Activated naive CD4-positive, alpha-beta T cell treated with anti-CD3 and anti-CD28 coated beads for 36 hours (primary cell): ENCODE results near the gene TRIM2. TPM values are rescaled to one million over a fixed set of nuclear protein-coding genes. Genes with fewer than 3 reads are reported as not detected.

Source experiments
- CTCF ChIA-PET: fragments of 350-600 bp; sonication (Branson Sonifier 250); formaldehyde crosslinking; loops from one replicate; lab custom pipeline; 2021; ENCODE audit warnings: antibody characterized with exemption; lab: Charles Lee
- DNase-seq: peaks from one replicate; pipeline ENCODE4 v3.0.0-alpha.2; 2020
- H3K27ac Mint-ChIP-seq: one replicate; pipeline ENCODE4 v1.8.0; 2021; ENCODE audit warnings: mild to moderate bottlenecking, mixed read lengths
- H3K27me3 Mint-ChIP-seq: one replicate; pipeline ENCODE4 v1.8.0; 2021; ENCODE audit warnings: low read depth, mixed read lengths
- H3K36me3 Mint-ChIP-seq: one replicate; pipeline ENCODE4 v1.8.0; 2021; ENCODE audit warnings: low read depth, mixed read lengths
- H3K4me1 Mint-ChIP-seq: one replicate; pipeline ENCODE4 v1.8.0; 2021; ENCODE audit warnings: low read depth, mixed read lengths
- H3K4me3 Mint-ChIP-seq: one replicate; pipeline ENCODE4 v1.8.0; 2021; ENCODE audit warnings: mild to moderate bottlenecking, moderate library complexity, mixed read lengths
- H3K9me3 Mint-ChIP-seq: one replicate; pipeline ENCODE4 v1.8.0; 2021; ENCODE audit warnings: mixed read lengths
- intact Hi-C: fragments of 100-400 bp; cut with micrococcal nuclease; formaldehyde crosslinking; loops from one replicate; pipeline ENCODE4 v1.15.1; 2023
- total RNA-seq, 2 experiments: library from RNA; stranded (reverse); gene quantifications; one replicate each; pipeline ENCODE4 v1.2.3, GENCODE V29; 2021

Gene TRIM2
- total RNA-seq, 2 experiments from 2014 or later: 3.8 to 4.2 TPM

GRCh38 chr4:153170407-153170806, 33.8 kb upstream of the TRIM2 start:
- no peaks in the 10 kb centered on the region for H3K36me3 Mint-ChIP-seq
- no peak overlapping the region for H3K27ac Mint-ChIP-seq
- no peak overlapping the region for H3K4me3 Mint-ChIP-seq
- H3K27me3 Mint-ChIP-seq: no peaks in the 10 kb centered on the region
- H3K4me1 Mint-ChIP-seq: no peaks in the 10 kb centered on the region
- no peak for DNase-seq
- CTCF ChIA-PET: interaction anchor here (0.9 to 1.6 kb wide), 3 partner anchors 11 to 580 kb away, joined by 3 to 6 read pairs (median 3); no protein-coding TSS in a partner anchor
- intact Hi-C loops: no loop called here
- H3K9me3 Mint-ChIP-seq: no peaks in the 10 kb centered on the region

- CTCF ChIA-PET: no interaction called here
- Mint-ChIP-seq H3K9me3 (no peaks in the 10 kb centered on the region), H3K27ac (no peak overlapping the region), H3K36me3 (no peaks in the 10 kb centered on the region), H3K27me3 (no peaks in the 10 kb centered on the region), H3K4me3 (no peak overlapping the region), H3K4me1 (no peaks in the 10 kb centered on the region)
- intact Hi-C loops: loop anchor here (1.0 kb wide), 1 partner anchor 491 kb away; no protein-coding TSS in a partner anchor
- DNase-seq: no peak
These were observed 29.2 kb upstream of the TRIM2 start for GRCh38 chr4:153174821-153175567.

GRCh38 chr4:153176938-153177337, 27.3 kb upstream of the TRIM2 start:
- no peaks in the 10 kb centered on the region for H3K36me3 Mint-ChIP-seq
- CTCF ChIA-PET: interaction anchor here (0.9 kb wide), 2 partner anchors 17 to 89 kb away, joined by 3 to 5 read pairs; no protein-coding TSS in a partner anchor
- intact Hi-C loops: no loop called here

GRCh38 chr4:153177841-153178240, 26.4 kb upstream of the TRIM2 start:
- H3K9me3 Mint-ChIP-seq: no peaks in the 10 kb centered on the region
- intact Hi-C loops: no loop called here
- DNase-seq: no peak
- H3K4me1 Mint-ChIP-seq: no peaks in the 10 kb centered on the region
- no peak overlapping the region for H3K27ac Mint-ChIP-seq
- H3K27me3 Mint-ChIP-seq: no peaks in the 10 kb centered on the region
- H3K36me3 Mint-ChIP-seq: no peaks in the 10 kb centered on the region
- CTCF ChIA-PET: no interaction called here
- no peak overlapping the region for H3K4me3 Mint-ChIP-seq

More at GRCh38 chr4:153176938-153177337, 27.3 kb upstream of the TRIM2 start:
- DNase-seq: no peak
- no peak overlapping the region for H3K4me3 Mint-ChIP-seq
- H3K9me3 Mint-ChIP-seq: no peaks in the 10 kb centered on the region
- no peaks in the 10 kb centered on the region for H3K27me3 Mint-ChIP-seq
- no peaks in the 10 kb centered on the region for H3K4me1 Mint-ChIP-seq
- H3K27ac Mint-ChIP-seq: no peak overlapping the region

- H3K27me3 Mint-ChIP-seq: no peaks in the 10 kb centered on the region
- H3K27ac Mint-ChIP-seq: no peak overlapping the region
- H3K36me3 Mint-ChIP-seq: no peaks in the 10 kb centered on the region
- H3K4me1 Mint-ChIP-seq: no peaks in the 10 kb centered on the region
- intact Hi-C loops: no loop called here
- no peak overlapping the region for H3K4me3 Mint-ChIP-seq
- H3K9me3 Mint-ChIP-seq: no peaks in the 10 kb centered on the region
- DNase-seq: no peak
- CTCF ChIA-PET: interaction anchor here (1.2 kb wide), 1 partner anchor 139 kb away, joined by 3 read pairs; no protein-coding TSS in a partner anchor
These were observed 25.1 kb upstream of the TRIM2 start for GRCh38 chr4:153179100-153179499.

- no peaks in the 10 kb centered on the region for H3K4me1 Mint-ChIP-seq
- H3K4me3 Mint-ChIP-seq: no peak overlapping the region
- DNase-seq: no peak
- CTCF ChIA-PET: interaction anchor here (0.5 to 1.6 kb wide), 2 partner anchors 16 to 20 kb away, joined by 3 read pairs; no protein-coding TSS in a partner anchor
- H3K9me3 Mint-ChIP-seq: no peaks in the 10 kb centered on the region
- H3K36me3 Mint-ChIP-seq: no peaks in the 10 kb centered on the region
- H3K27me3 Mint-ChIP-seq: no peaks in the 10 kb centered on the region
- intact Hi-C loops: no loop called here
- H3K27ac Mint-ChIP-seq: no peak overlapping the region
These were observed 22.9 kb upstream of the TRIM2 start for GRCh38 chr4:153181293-153181692.

- intact Hi-C loops: no loop called here
- Mint-ChIP-seq H3K36me3 (no peaks in the 10 kb centered on the region), H3K9me3 (no peaks in the 10 kb centered on the region), H3K27ac (no peak overlapping the region), H3K27me3 (no peaks in the 10 kb centered on the region), H3K4me1 (no peaks in the 10 kb centered on the region), H3K4me3 (no peak overlapping the region)
- CTCF ChIA-PET: interaction anchor here (0.5 to 1.6 kb wide), 2 partner anchors 15 to 20 kb away, joined by 3 read pairs; no protein-coding TSS in a partner anchor
- no peak for DNase-seq
These were observed 22.5 kb upstream of the TRIM2 start for GRCh38 chr4:153181700-153182099.

GRCh38 chr4:153183146-153183545, 21.1 kb upstream of the TRIM2 start:
- DNase-seq: no peak
- intact Hi-C loops: no loop called here
- Mint-ChIP-seq H3K4me3 (no peak overlapping the region), H3K27ac (no peak overlapping the region), H3K9me3 (no peaks in the 10 kb centered on the region), H3K36me3 (no peaks in the 10 kb centered on the region), H3K4me1 (no peaks in the 10 kb centered on the region), H3K27me3 (no peaks in the 10 kb centered on the region)
- CTCF ChIA-PET: no interaction called here

- no peaks in the 10 kb centered on the region for H3K9me3 Mint-ChIP-seq
- no peak for DNase-seq
- H3K4me3 Mint-ChIP-seq: no peak overlapping the region
- H3K36me3 Mint-ChIP-seq: no peaks in the 10 kb centered on the region
- H3K4me1 Mint-ChIP-seq: no peaks in the 10 kb centered on the region
- H3K27me3 Mint-ChIP-seq: no peaks in the 10 kb centered on the region
- CTCF ChIA-PET: no interaction called here
- intact Hi-C loops: no loop called here
- H3K27ac Mint-ChIP-seq: no peak overlapping the region
These were observed 18.9 kb upstream of the TRIM2 start for GRCh38 chr4:153185331-153185852.

- Mint-ChIP-seq H3K27ac (no peak overlapping the region), H3K27me3 (no peaks in the 10 kb centered on the region), H3K36me3 (no peaks in the 10 kb centered on the region), H3K4me1 (no peaks in the 10 kb centered on the region), H3K4me3 (no peak overlapping the region), H3K9me3 (no peaks in the 10 kb centered on the region)
- CTCF ChIA-PET: no interaction called here
- intact Hi-C loops: no loop called here
- no peak for DNase-seq
These were observed 18.1 kb upstream of the TRIM2 start for GRCh38 chr4:153186046-153186728.

- intact Hi-C loops: no loop called here
- no peaks in the 10 kb centered on the region for H3K4me1 Mint-ChIP-seq
- no peak overlapping the region for H3K4me3 Mint-ChIP-seq
- no peaks in the 10 kb centered on the region for H3K36me3 Mint-ChIP-seq
- CTCF ChIA-PET: no interaction called here
- no peaks in the 10 kb centered on the region for H3K9me3 Mint-ChIP-seq
- no peak overlapping the region for H3K27ac Mint-ChIP-seq
- DNase-seq: no peak
- H3K27me3 Mint-ChIP-seq: peaks cover 2% of the 10 kb centered on the region
These were observed 15.0 kb upstream of the TRIM2 start for GRCh38 chr4:153189016-153189801.

- Mint-ChIP-seq H3K4me3 (no peak overlapping the region), H3K27me3 (peaks cover 2% of the 10 kb centered on the region), H3K27ac (no peak overlapping the region), H3K4me1 (no peaks in the 10 kb centered on the region), H3K36me3 (no peaks in the 10 kb centered on the region), H3K9me3 (no peaks in the 10 kb centered on the region)
- intact Hi-C loops: no loop called here
- DNase-seq: no peak
- CTCF ChIA-PET: no interaction called here
These were observed 12.4 kb upstream of the TRIM2 start for GRCh38 chr4:153191795-153192363.
